ENCODE data around the gene KLF13. TPM values are rescaled to one million over a fixed set of nuclear protein-coding genes. Genes with fewer than 3 reads are reported as not detected.

Gene KLF13
- total RNA-seq, 1 experiment from 2014 or later = 78.6 TPM

- in situ Hi-C loops (cut with HindIII; ENCODE audit: low pct_unique_long_range_greater_than_20kb, low sequenced_read_pairs) = no loop called here
- POLR2A ChIA-PET = no interaction called here
- no peak for ATAC-seq
- Histone ChIP-seq H3K27ac (ENCODE audit: low read length) (no peak overlapping the region), H3K36me3 (ENCODE audit: control insufficient read depth, insufficient read depth, low read length) (no peaks in the 10 kb centered on the region), H3K9me3 (ENCODE audit: control insufficient read depth, insufficient read depth, low read depth, low read length) (no peaks in the 10 kb centered on the region), H3K4me1 (ENCODE audit: control insufficient read depth, insufficient read depth, low read length) (peaks cover 8% of the 10 kb centered on the region), H3K4me3 (ENCODE audit: low read depth in 2 of 2, low read length in 2 of 2) (no peak overlapping the region), H3K27me3 (ENCODE audit: control insufficient read depth, insufficient read depth, low read length) (no peaks in the 10 kb centered on the region)
- no TSS peak for BruUV-seq (replicated peaks)
- intact Hi-C loops (cut with micrococcal nuclease; ENCODE audit: unreplicated experiment) = no loop called here
- CTCF ChIA-PET = interaction anchor here (0.5 kb wide), 1 partner anchor 84 kb away, joined by 4 read pairs; no protein-coding TSS in a partner anchor
- TF ChIP-seq POLR2AphosphoS5 (IDR thresholded peaks at IDR 0.05; ENCODE audit: low read depth, low read length) = no peak
- no peak for TF ChIP-seq SIN3A (IDR thresholded peaks at IDR 0.05; ENCODE audit: borderline replicate concordance, insufficient read depth, low read depth, low read length)
- TF ChIP-seq REST (IDR thresholded peaks at IDR 0.05; ENCODE audit: insufficient read depth in 1 of 2, low read depth in 2 of 2, low read length in 1 of 2) = no peak
- DNase-seq (ENCODE audit: low read depth, low spot score) = no peak
Observed at GRCh38 chr15:31347981-31348803, 21.6 kb downstream of the KLF13 start.

DNA sequence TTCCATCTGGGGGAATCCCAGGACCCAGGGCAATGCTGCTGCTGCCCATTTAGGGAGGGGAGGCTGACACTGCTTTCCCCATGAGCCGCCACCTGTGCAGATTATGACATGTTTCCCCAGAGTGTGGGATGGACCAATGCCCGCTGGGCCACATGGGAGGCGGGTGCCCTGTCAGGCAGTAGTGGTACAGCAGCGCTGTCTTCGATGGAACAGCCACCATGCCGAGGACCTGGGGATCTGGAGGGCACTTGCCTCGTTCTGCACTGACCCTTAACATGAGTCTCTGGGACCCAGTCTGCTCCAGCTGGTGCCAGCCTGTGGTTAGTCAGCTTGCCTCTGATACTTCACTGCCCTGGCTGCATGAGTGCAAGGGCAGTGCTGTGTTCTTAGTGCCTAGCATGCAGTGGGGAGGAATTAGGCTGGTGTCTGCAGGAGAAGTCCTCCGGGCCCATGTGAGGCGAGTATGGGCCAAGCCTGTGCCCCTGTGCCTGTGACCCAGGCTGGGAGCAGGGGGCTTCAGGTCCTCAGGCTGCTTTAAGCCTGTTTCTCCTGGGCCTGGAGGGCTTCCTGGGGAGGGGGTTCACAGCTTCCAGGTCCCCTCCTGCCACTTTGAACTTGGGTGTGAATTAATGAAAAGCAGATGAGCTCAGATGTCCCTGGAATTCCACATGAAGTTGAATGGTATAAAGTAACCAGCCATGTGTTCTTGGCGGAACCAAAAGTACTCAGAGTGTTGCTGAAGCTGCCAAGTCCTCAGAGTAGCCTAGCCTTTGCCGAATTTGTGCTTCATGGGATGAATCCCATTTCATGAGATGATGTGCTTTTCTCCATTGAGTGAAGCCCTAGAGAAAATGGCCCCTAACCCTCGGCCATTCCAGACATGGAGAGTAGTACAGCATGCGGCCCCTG lies 22.9 kb downstream of the KLF13 start:
- DNase-seq (ENCODE audit: low read depth, low spot score) = no peak
- CTCF ChIA-PET = no interaction called here
- no peaks in the 10 kb centered on the region for H3K9me3 ChIP-seq (ENCODE audit: control insufficient read depth, insufficient read depth, low read depth, low read length)
- intact Hi-C loops (cut with micrococcal nuclease; ENCODE audit: unreplicated experiment) = no loop called here
- no TSS peak for BruUV-seq (replicated peaks)
- no peaks in the 10 kb centered on the region for H3K27me3 ChIP-seq (ENCODE audit: control insufficient read depth, insufficient read depth, low read length)
- no peaks in the 10 kb centered on the region for H3K36me3 ChIP-seq (ENCODE audit: control insufficient read depth, insufficient read depth, low read length)
- H3K27ac ChIP-seq (ENCODE audit: low read length) = no peak overlapping the region
- in situ Hi-C loops (cut with HindIII; ENCODE audit: low pct_unique_long_range_greater_than_20kb, low sequenced_read_pairs) = no loop called here
- H3K4me3 ChIP-seq (ENCODE audit: low read depth in 2 of 2, low read length in 2 of 2) = no peak overlapping the region
- POLR2A ChIA-PET = no interaction called here
- no peak for TF ChIP-seq CTCF (IDR thresholded peaks at IDR 0.05)
- no peak for TF ChIP-seq POLR2AphosphoS5 (IDR thresholded peaks at IDR 0.05; ENCODE audit: low read depth, low read length)
- no peak for TF ChIP-seq REST (IDR thresholded peaks at IDR 0.05; ENCODE audit: insufficient read depth in 1 of 2, low read depth in 2 of 2, low read length in 1 of 2)
- no peak for TF ChIP-seq TCF7L2 (IDR thresholded peaks at IDR 0.05; ENCODE audit: low read depth, low read length)
- no peak for TF ChIP-seq SIN3A (IDR thresholded peaks at IDR 0.05; ENCODE audit: borderline replicate concordance, insufficient read depth, low read depth, low read length)
- no peak for ATAC-seq
- H3K4me1 ChIP-seq (ENCODE audit: control insufficient read depth, insufficient read depth, low read length) = peaks cover 12% of the 10 kb centered on the region
